Measurements from ENCODE around the gene ADISSP. TPM values are rescaled to one million over a fixed set of nuclear protein-coding genes. Genes with fewer than 3 reads are reported as not detected.
A peak's percentile ranks its signal among the peaks of the same experiment; 100 is the strongest.

ADISSP gene
- total and polyA plus RNA-seq, 2 of the 13 experiments (the other 11 are each of a cell fraction or from before 2014, with no cell fraction given) = 38.3 to 90.6 TPM

DNA sequence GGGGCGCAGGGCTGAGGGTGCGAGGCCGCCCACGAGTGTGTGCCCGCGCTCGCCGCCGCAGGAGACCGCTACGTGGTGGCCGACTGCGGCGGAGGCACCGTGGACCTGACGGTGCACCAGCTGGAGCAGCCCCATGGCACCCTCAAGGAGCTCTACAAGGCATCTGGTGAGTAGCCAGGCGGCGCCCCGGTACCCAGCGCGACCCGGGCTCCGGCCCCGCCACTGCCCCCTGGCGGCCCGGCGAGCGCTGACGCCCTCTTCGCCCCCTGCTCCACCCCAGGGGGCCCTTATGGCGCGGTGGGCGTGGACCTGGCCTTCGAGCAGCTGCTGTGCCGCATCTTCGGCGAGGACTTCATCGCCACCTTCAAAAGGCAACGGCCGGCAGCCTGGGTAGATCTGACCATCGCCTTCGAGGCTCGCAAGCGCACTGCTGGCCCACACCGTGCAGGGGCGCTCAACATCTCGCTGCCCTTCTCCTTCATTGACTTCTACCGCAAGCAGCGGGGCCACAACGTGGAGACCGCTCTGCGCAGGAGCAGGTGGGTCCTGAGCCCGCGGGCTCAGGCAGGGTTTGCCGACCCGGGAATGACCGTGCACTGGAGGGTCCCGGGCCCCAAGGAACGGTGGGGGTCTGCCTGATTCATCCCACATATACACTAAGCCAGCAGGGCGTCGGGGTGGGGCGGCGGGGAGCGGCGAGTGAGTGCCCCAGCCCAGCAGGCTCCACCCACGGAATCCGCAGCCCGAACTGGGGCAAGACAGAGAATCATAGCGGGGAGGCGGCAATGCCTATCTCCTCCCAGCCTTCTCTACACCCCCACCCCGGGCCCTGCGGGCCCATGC, 17.6 kb downstream of the ADISSP start (continued):
- TF ChIP-seq PRDM15 (CRISPR knock-in tag; IDR thresholded peaks at IDR 0.05) = no peak
- TF ChIP-seq RNF2 (conservative IDR thresholded peaks at IDR 0.05; ENCODE audit: low read depth) = peak; percentile 65; the same call in 1 of the 2 replicates
- TF ChIP-seq, protein P1, sequence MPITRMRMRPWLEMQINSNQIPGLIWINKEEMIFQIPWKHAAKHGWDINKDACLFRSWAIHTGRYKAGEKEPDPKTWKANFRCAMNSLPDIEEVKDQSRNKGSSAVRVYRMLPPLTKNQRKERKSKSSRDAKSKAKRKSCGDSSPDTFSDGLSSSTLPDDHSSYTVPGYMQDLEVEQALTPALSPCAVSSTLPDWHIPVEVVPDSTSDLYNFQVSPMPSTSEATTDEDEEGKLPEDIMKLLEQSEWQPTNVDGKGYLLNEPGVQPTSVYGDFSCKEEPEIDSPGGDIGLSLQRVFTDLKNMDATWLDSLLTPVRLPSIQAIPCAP (CRISPR knock-in tag; IDR thresholded peaks at IDR 0.05; ENCODE audit: low read depth) = no peak
- TF ChIP-seq TBX2 (CRISPR knock-in tag; IDR thresholded peaks at IDR 0.05; ENCODE audit: borderline replicate concordance) = peak; percentile 64; the same call in 1 of the 2 replicates
- no peak for TF ChIP-seq ZNF569 (CRISPR knock-in tag; IDR thresholded peaks at IDR 0.05; ENCODE audit: borderline replicate concordance)
- 0 out of 2 replicates have a peak, but pooled peaks have one; percentile 48 for TF ChIP-seq AHR (CRISPR knock-in tag; IDR thresholded peaks at IDR 0.05)
- TF ChIP-seq FOXA1 (IDR thresholded peaks at IDR 0.05) = no peak
- peak; percentile 13; the same call in 1 of the 2 replicates for TF ChIP-seq FOXA1 (CRISPR knock-in tag; IDR thresholded peaks at IDR 0.05)
- 0 out of 2 replicates have a peak, but pooled peaks have one; percentile 32 for TF ChIP-seq ZNF263 (CRISPR knock-in tag; IDR thresholded peaks at IDR 0.05)
- TF ChIP-seq, protein P2, sequence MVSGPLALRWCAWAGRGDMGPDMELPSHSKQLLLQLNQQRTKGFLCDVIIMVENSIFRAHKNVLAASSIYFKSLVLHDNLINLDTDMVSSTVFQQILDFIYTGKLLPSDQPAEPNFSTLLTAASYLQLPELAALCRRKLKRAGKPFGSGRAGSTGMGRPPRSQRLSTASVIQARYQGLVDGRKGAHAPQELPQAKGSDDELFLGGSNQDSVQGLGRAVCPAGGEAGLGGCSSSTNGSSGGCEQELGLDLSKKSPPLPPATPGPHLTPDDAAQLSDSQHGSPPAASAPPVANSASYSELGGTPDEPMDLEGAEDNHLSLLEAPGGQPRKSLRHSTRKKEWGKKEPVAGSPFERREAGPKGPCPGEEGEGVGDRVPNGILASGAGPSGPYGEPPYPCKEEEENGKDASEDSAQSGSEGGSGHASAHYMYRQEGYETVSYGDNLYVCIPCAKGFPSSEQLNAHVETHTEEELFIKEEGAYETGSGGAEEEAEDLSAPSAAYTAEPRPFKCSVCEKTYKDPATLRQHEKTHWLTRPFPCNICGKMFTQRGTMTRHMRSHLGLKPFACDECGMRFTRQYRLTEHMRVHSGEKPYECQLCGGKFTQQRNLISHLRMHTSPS (CRISPR knock-in tag; IDR thresholded peaks at IDR 0.05; ENCODE audit: low read depth) = 0 out of 2 replicates have a peak, but pooled peaks have one; percentile 45
- TF ChIP-seq USF2 (IDR thresholded peaks at IDR 0.05; ENCODE audit: low read depth, low read length) = 0 out of 2 replicates have a peak, but pooled peaks have one; percentile 16
- no peak for TF ChIP-seq USF2 (CRISPR knock-in tag; IDR thresholded peaks at IDR 0.05; ENCODE audit: borderline replicate concordance)
- TF ChIP-seq, protein P3, sequence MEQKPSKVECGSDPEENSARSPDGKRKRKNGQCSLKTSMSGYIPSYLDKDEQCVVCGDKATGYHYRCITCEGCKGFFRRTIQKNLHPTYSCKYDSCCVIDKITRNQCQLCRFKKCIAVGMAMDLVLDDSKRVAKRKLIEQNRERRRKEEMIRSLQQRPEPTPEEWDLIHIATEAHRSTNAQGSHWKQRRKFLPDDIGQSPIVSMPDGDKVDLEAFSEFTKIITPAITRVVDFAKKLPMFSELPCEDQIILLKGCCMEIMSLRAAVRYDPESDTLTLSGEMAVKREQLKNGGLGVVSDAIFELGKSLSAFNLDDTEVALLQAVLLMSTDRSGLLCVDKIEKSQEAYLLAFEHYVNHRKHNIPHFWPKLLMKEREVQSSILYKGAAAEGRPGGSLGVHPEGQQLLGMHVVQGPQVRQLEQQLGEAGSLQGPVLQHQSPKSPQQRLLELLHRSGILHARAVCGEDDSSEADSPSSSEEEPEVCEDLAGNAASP (CRISPR knock-in tag; IDR thresholded peaks at IDR 0.05; ENCODE audit: borderline replicate concordance) = peak; percentile 68; the same call in 1 of the 2 replicates
- TF ChIP-seq ZBTB21 (CRISPR knock-in tag; IDR thresholded peaks at IDR 0.05) = no peak
- TF ChIP-seq MAZ (IDR thresholded peaks at IDR 0.05; ENCODE audit: borderline replicate concordance, low read depth, low read length) = peak; percentile 89
- peak; percentile 79 for TF ChIP-seq MAZ (CRISPR knock-in tag; IDR thresholded peaks at IDR 0.05; ENCODE audit: low read depth)
- peak; percentile 14; the same call in 1 of the 2 replicates for TF ChIP-seq FOXK1 (CRISPR knock-in tag; IDR thresholded peaks at IDR 0.05; ENCODE audit: borderline replicate concordance, low read depth)

Measured in HepG2 (cell line).